ENCODE data around the gene MBLAC1. TPM values are rescaled to one million over a fixed set of nuclear protein-coding genes. Genes with fewer than 3 reads are reported as not detected.

Gene MBLAC1
- total RNA-seq, 1 donor from 2014 or later = 6.4 TPM

GRCh38 chr7:100154651-100155491 is 28.1 kb downstream of the MBLAC1 start:
- no peak for DNase-seq

GRCh38 chr7:100155553-100156317 is 29.0 kb downstream of the MBLAC1 start:
- DNase-seq = no peak

- no peak for DNase-seq
These were observed 29.7 kb downstream of the MBLAC1 start for GRCh38 chr7:100156331-100157068.

GRCh38 chr7:100157069-100157333 is 30.2 kb downstream of the MBLAC1 start:
- DNase-seq = no peak

GRCh38 chr7:100157334-100158228 is 30.8 kb downstream of the MBLAC1 start:
- DNase-seq = no peak

- DNase-seq = peak; percentile 86
These were observed 31.7 kb downstream of the MBLAC1 start, which contains the start of gene TRAPPC14 for GRCh38 chr7:100158229-100159098. Gene TRAPPC14 (minus strand): TSS chr7:100158723. CDS start chr7:100158499, 224 bp downstream.

- no peak for DNase-seq
These were observed 32.4 kb downstream of the MBLAC1 start for GRCh38 chr7:100159099-100159623.

GRCh38 chr7:100160067-100160466 is 33.3 kb downstream of the MBLAC1 start:
- no peak for DNase-seq

- DNase-seq = no peak
These were observed 36.3 kb downstream of the MBLAC1 start for GRCh38 chr7:100163006-100163531.

GRCh38 chr7:100163871-100164270 is 37.1 kb downstream of the MBLAC1 start:
- DNase-seq = no peak

GRCh38 chr7:100166317-100166940 is 39.7 kb downstream of the MBLAC1 start:
- no peak for DNase-seq

- DNase-seq = no peak
These were observed 40.5 kb downstream of the MBLAC1 start for GRCh38 chr7:100166970-100167911.

GRCh38 chr7:100167912-100168323 is 41.2 kb downstream of the MBLAC1 start:
- DNase-seq = no peak

- no peak for DNase-seq
These were observed 42.5 kb downstream of the MBLAC1 start for GRCh38 chr7:100169147-100169850.

GRCh38 chr7:100170101-100170897 is 43.5 kb downstream of the MBLAC1 start:
- no peak for DNase-seq

- no peak for DNase-seq
These were observed 44.4 kb downstream of the MBLAC1 start for GRCh38 chr7:100171087-100171681.

GRCh38 chr7:100171840-100172239 is 45.1 kb downstream of the MBLAC1 start:
- DNase-seq = no peak

All from occipital lobe (tissue), 2 donors.